Upper lobe of left lung (tissue), 6 donors: ENCODE measurements around the gene CXXC4. TPM values are rescaled to one million over a fixed set of nuclear protein-coding genes. Genes with fewer than 3 reads are reported as not detected.

Experiments used
- ATAC-seq, 2 donors: fragments of 200-7000 bp; cut with Tn5 transposase; one replicate each; pipeline ENCODE4 v1.9.1; 2022; ENCODE audit warnings: mild to moderate bottlenecking in 2 of 2, moderate library complexity in 2 of 2; ENCODE audit not compliant: low FRiP score in 2 of 2
- DNase-seq, 2 donors: peaks; one replicate each; pipeline ENCODE4 v3.0.0-alpha.2; 2019 to 2020
- H3K27ac ChIP-seq, 4 donors: fragments of 200-600 bp; sonication (generic); one replicate each; pipeline ENCODE4 v1.5.1; 2016 to 2019
- H3K27me3 ChIP-seq, 4 donors: fragments of 200-600 bp; sonication (generic); one replicate each; pipeline ENCODE4 v1.5.1; 2017 to 2019
- H3K36me3 ChIP-seq, 4 donors: fragments of 200-600 bp; sonication (generic); one replicate each; pipeline ENCODE4 v1.5.1; 2016 to 2019
- H3K4me1 ChIP-seq, 4 donors: fragments of 200-600 bp; sonication (generic); one replicate each; pipeline ENCODE4 v1.5.1; 2018 to 2019
- H3K4me3 ChIP-seq, 4 donors: fragments of 200-600 bp; sonication (generic); one replicate each; pipeline ENCODE4 v1.5.1; 2017 to 2019; ENCODE audit warnings: mild to moderate bottlenecking in 2 of 4, moderate library complexity in 1 of 4
- H3K9me3 ChIP-seq, 4 donors: fragments of 200-600 bp; sonication (generic); one replicate each; pipeline ENCODE4 v1.5.1; 2018 to 2019
- CTCF ChIP-seq, 6 experiments: fragments of 450-650 bp in 4 of 6; fragments of 200-600 bp in 2 of 6; sonication (generic) in 2 of 6; IDR thresholded peaks; one replicate each; pipeline ENCODE4 v1.5.1; 2016 to 2019; ENCODE audit warnings: antibody characterized with exemption in 6 of 6
- EP300 ChIP-seq, 4 donors: sonication (generic); formaldehyde crosslinking; IDR thresholded peaks; one replicate each; pipeline ENCODE4 v1.5.1; 2017; ENCODE audit warnings: antibody characterized with exemption in 4 of 4, control low read depth in 2 of 4
- POLR2A ChIP-seq, 4 donors: fragments of 450-650 bp; IDR thresholded peaks; one replicate each; pipeline ENCODE4 v1.5.1; 2016 to 2017; ENCODE audit warnings: antibody characterized with exemption in 4 of 4, mild to moderate bottlenecking in 2 of 4
- POLR2AphosphoS5 ChIP-seq, 2 donors: sonication (generic); formaldehyde crosslinking; IDR thresholded peaks; one replicate each; pipeline ENCODE4 v1.5.1; 2017; ENCODE audit warnings: antibody characterized with exemption in 2 of 2
- WGBS, 2 donors: methylation state at CpG; one replicate each; pipeline ENCODE4 v1.1.5; 2017 to 2018; 5-methylcytosine and 5-hydroxymethylcytosine counted together
- total RNA-seq, 6 donors: library from RNA; depleted of rRNA in 4 of 6; stranded (reverse); fragments of >200 nt in 4 of 6; gene quantifications; one replicate each; pipeline versions ENCODE4 v1.1.0 to v1.2.1, GENCODE V29; 2016 to 2021
- donor health status: DM: no; HTN: no; CAD: no; lungs with moderate emphysema.
- donor health status: DM: no; HTN: yes; CAD: no; lungs with severe emphysema.

CXXC4 gene
- total RNA-seq, 6 donors from 2014 or later, result 0.46 to 3.1 (median 1.3) TPM

GRCh38 chr4:104457308-104457981 lies 37.2 kb downstream of the CXXC4 start:
- no peaks in the 10 kb centered on the region for H3K4me1 ChIP-seq
- WGBS, 2 donors, result 44 to 59% methylated on average over 2 of the region's 2 CpGs
- H3K9me3 ChIP-seq, result no peaks in the 10 kb centered on the region
- H3K36me3 ChIP-seq, result no peaks in the 10 kb centered on the region
- no peak overlapping the region for H3K27ac ChIP-seq
- no peak for ATAC-seq
- no peaks in the 10 kb centered on the region for H3K27me3 ChIP-seq
- H3K4me3 ChIP-seq, result no peak overlapping the region
- no peak for TF ChIP-seq EP300 (IDR thresholded peaks at IDR 0.05)
- no peak for TF ChIP-seq POLR2A (IDR thresholded peaks at IDR 0.05)
- DNase-seq, result no peak

GRCh38 chr4:104451573-104451972 lies 43.1 kb downstream of the CXXC4 start:
- no peaks in the 10 kb centered on the region for H3K4me1 ChIP-seq
- H3K27ac ChIP-seq, result no peak overlapping the region
- H3K4me3 ChIP-seq, result no peak overlapping the region
- no peaks in the 10 kb centered on the region for H3K27me3 ChIP-seq
- 38 to 43% methylated on average over 1 of the region's 1 CpG for WGBS, 2 donors
- ATAC-seq, result no peak
- no peaks in the 10 kb centered on the region for H3K9me3 ChIP-seq
- no peaks in the 10 kb centered on the region for H3K36me3 ChIP-seq
- TF ChIP-seq CTCF (IDR thresholded peaks at IDR 0.05) (peak in 1 of 6 experiments; percentile 8), POLR2AphosphoS5 (IDR thresholded peaks at IDR 0.05) (no peak)
- DNase-seq, result no peak

- no peak for ATAC-seq
These were observed 45.2 kb downstream of the CXXC4 start for GRCh38 chr4:104449537-104449936.

DNA sequence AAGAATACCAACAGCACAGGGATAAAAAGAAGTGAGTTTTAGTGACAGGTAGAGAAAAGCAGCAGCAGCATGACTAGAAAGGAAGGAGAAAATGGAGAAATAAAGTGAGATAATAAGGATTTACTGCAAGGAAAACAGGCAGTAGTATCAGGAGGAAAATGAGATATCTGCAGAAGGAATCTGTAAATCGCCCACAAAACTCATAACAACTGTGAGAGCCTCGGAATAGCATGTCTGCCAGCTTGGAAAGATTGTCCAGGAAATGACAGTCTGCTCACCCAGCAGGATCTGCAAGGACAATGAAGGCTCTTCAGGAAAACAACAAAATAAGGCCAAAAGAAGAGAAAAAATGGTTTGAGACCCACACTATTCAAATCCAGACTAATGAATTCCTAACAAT lies 47.4 kb downstream of the CXXC4 start:
- H3K27me3 ChIP-seq, result no peaks in the 10 kb centered on the region
- no peak overlapping the region for H3K4me3 ChIP-seq
- ATAC-seq, result no peak
- TF ChIP-seq CTCF (IDR thresholded peaks at IDR 0.05) (no peak), POLR2AphosphoS5 (IDR thresholded peaks at IDR 0.05) (no peak), POLR2A (IDR thresholded peaks at IDR 0.05) (no peak)
- H3K27ac ChIP-seq, result no peak overlapping the region
- no peaks in the 10 kb centered on the region for H3K4me1 ChIP-seq
- H3K36me3 ChIP-seq, result no peaks in the 10 kb centered on the region
- WGBS, 2 donors, result 50 to 66% methylated on average over 2 of the region's 2 CpGs
- no peak for DNase-seq
- H3K9me3 ChIP-seq, result no peaks in the 10 kb centered on the region

More at GRCh38 chr4:104449537-104449936, 45.2 kb downstream of the CXXC4 start:
- no peaks in the 10 kb centered on the region for H3K27me3 ChIP-seq
- no peak overlapping the region for H3K27ac ChIP-seq
- no peaks in the 10 kb centered on the region for H3K9me3 ChIP-seq
- DNase-seq, result no peak
- H3K4me1 ChIP-seq, result no peaks in the 10 kb centered on the region
- H3K36me3 ChIP-seq, result no peaks in the 10 kb centered on the region
- WGBS, 2 donors, result 74 to 77% methylated on average over 3 of the region's 3 CpGs
- no peak overlapping the region for H3K4me3 ChIP-seq
- TF ChIP-seq EP300 (IDR thresholded peaks at IDR 0.05), result no peak
- no peak for TF ChIP-seq CTCF (IDR thresholded peaks at IDR 0.05)
- TF ChIP-seq POLR2AphosphoS5 (IDR thresholded peaks at IDR 0.05), result no peak
- no peak for TF ChIP-seq POLR2A (IDR thresholded peaks at IDR 0.05)

DNA sequence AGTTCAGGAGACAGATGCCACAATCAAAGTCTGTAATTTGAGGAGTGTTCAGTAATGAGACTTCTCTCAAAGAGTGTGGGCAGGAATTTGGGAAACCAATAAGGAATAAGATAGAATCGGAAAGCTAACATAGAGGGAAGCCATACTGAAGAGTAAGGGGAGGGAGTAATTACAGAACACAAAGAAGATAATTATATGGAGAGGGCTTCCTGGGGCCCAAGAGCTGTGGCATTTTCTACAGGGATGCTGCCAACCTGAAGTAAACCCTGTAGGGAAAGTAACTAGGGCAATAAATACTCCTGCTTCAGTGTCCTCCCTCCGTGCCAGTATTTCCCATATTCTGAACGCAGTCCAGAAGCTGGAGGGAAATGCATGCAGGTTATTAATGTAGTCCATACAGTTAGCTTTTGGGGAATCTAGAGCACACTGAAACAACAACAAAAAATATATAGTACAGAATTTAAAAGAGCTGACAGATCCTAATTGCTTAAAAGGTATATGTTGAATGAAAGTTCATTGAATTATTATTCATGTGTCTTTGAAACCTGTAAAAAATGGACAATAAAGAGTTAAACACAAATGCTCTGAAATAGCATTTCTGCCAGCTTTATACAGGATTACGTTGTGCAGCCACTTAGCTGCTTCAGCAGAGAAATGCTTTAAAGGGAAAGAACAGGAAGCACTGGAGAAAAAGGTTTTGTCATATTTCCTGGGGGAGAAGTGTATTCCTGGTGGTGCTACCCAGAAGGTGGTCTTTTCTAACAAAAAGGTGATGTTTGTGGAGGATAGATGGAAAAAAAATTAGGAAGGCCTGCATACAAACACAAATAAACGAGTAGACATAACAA lies 48.0 kb downstream of the CXXC4 start:
- 52 to 63% methylated on average over 5 of the region's 5 CpGs for WGBS, 2 donors
- DNase-seq (no peak), ATAC-seq (no peak)
- H3K27ac ChIP-seq, result no peak overlapping the region
- no peak for TF ChIP-seq POLR2A (IDR thresholded peaks at IDR 0.05)
- no peak for TF ChIP-seq EP300 (IDR thresholded peaks at IDR 0.05)
- no peak for TF ChIP-seq POLR2AphosphoS5 (IDR thresholded peaks at IDR 0.05)
- no peak for TF ChIP-seq CTCF (IDR thresholded peaks at IDR 0.05)
- H3K9me3 ChIP-seq, result no peaks in the 10 kb centered on the region
- H3K4me1 ChIP-seq, result no peaks in the 10 kb centered on the region
- no peaks in the 10 kb centered on the region for H3K36me3 ChIP-seq
- no peak overlapping the region for H3K4me3 ChIP-seq
- no peaks in the 10 kb centered on the region for H3K27me3 ChIP-seq
